ENCODE results near the gene AFF3.

AFF3 gene

DNA sequence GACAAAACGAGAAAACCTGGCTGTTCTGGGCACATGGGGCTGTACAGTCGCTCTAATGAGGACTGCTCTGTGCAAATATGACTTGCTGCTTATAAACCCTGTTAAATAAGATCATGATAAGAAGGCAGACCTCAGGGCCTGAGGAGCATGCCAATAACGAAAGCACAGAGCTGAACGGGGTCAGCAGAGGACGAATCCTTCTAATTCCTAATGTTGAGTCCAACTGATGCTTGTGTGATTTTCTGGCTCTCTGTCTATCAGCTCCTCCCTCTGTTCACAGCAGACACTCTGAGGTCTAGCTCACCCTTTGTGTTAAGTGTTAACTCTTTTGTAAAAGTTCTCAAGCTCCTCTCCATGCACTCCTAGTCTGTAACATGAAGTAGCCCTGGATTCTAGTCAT, 485.4 kb downstream of the AFF3 start:
- DNase-seq (ENCODE audit: low spot score) (no peak), ATAC-seq (ENCODE audit: low read depth) (no peak)
- Histone ChIP-seq H3K4me3 (ENCODE audit: severe bottlenecking) (no peak overlapping the region), H3K4me1 (ENCODE audit: insufficient read depth, poor library complexity, severe bottlenecking) (no peaks in the 10 kb centered on the region), H3K36me3 (ENCODE audit: low read depth) (no peaks in the 10 kb centered on the region), H3K9me3 (ENCODE audit: severe bottlenecking) (no peaks in the 10 kb centered on the region), H3K27me3 (ENCODE audit: insufficient read depth, poor library complexity, severe bottlenecking) (no peaks in the 10 kb centered on the region), H3K27ac (ENCODE audit: poor library complexity, severe bottlenecking) (no peak overlapping the region)
- TF ChIP-seq, protein P1, sequence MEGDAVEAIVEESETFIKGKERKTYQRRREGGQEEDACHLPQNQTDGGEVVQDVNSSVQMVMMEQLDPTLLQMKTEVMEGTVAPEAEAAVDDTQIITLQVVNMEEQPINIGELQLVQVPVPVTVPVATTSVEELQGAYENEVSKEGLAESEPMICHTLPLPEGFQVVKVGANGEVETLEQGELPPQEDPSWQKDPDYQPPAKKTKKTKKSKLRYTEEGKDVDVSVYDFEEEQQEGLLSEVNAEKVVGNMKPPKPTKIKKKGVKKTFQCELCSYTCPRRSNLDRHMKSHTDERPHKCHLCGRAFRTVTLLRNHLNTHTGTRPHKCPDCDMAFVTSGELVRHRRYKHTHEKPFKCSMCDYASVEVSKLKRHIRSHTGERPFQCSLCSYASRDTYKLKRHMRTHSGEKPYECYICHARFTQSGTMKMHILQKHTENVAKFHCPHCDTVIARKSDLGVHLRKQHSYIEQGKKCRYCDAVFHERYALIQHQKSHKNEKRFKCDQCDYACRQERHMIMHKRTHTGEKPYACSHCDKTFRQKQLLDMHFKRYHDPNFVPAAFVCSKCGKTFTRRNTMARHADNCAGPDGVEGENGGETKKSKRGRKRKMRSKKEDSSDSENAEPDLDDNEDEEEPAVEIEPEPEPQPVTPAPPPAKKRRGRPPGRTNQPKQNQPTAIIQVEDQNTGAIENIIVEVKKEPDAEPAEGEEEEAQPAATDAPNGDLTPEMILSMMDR (IDR thresholded peaks at IDR 0.05; ENCODE audit: poor library complexity, severe bottlenecking) = no peak

DNA sequence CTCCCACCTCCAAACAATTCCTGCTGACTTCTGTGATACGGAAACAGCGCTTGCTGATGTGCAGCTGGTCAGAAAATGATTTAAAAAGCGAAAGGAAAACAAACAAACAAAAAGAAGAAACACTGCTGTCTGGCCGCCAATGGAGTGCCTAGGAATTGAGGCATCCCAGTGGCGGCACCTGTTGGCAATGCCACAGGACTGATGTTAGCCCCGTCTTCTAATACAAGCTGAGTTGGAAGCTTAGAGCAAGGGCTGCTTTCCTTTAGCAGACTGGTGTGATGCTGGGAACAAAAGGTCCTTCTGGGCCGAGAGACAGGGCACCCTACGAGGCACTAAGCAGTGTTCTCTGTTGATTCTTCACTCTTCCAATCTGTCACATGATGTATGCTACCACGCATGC, 489.0 kb downstream of the AFF3 start:
- DNase-seq (ENCODE audit: low spot score) (no peak), ATAC-seq (ENCODE audit: low read depth) (no peak)
- no peaks in the 10 kb centered on the region for H3K27me3 ChIP-seq (ENCODE audit: insufficient read depth, poor library complexity, severe bottlenecking)
- H3K4me3 ChIP-seq (ENCODE audit: severe bottlenecking) = no peak overlapping the region
- no peaks in the 10 kb centered on the region for H3K4me1 ChIP-seq (ENCODE audit: insufficient read depth, poor library complexity, severe bottlenecking)
- no peak overlapping the region for H3K27ac ChIP-seq (ENCODE audit: poor library complexity, severe bottlenecking)
- no peaks in the 10 kb centered on the region for H3K9me3 ChIP-seq (ENCODE audit: severe bottlenecking)
- TF ChIP-seq, protein P1 (IDR thresholded peaks at IDR 0.05; ENCODE audit: poor library complexity, severe bottlenecking) = no peak
- H3K36me3 ChIP-seq (ENCODE audit: low read depth) = no peaks in the 10 kb centered on the region

DNA sequence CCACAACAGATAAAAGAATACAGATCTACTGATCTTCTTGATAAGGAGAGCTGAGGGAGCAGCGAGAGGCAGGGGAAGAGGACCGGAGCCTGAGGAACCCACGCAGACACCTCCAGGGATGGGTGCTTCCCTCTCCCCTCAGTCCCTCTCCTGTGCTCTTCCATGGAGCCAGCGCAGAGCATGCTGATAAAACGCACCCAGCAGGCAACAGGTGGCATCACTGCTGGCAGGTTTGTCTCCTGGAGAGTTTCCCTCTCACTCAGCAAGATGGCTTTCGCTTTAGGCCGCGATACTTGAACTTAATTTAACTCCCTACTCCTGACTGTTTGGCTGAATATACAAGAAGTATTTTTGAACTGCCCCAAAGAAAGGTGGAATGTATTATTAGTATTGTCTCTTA, 489.5 kb downstream of the AFF3 start:
- TF ChIP-seq, protein P1 (IDR thresholded peaks at IDR 0.05; ENCODE audit: poor library complexity, severe bottlenecking) = no peak
- Histone ChIP-seq H3K27ac (ENCODE audit: poor library complexity, severe bottlenecking) (no peak overlapping the region), H3K27me3 (ENCODE audit: insufficient read depth, poor library complexity, severe bottlenecking) (no peaks in the 10 kb centered on the region), H3K9me3 (ENCODE audit: severe bottlenecking) (no peaks in the 10 kb centered on the region), H3K36me3 (ENCODE audit: low read depth) (no peaks in the 10 kb centered on the region), H3K4me1 (ENCODE audit: insufficient read depth, poor library complexity, severe bottlenecking) (no peaks in the 10 kb centered on the region), H3K4me3 (ENCODE audit: severe bottlenecking) (no peak overlapping the region)
- ATAC-seq (ENCODE audit: low read depth) (no peak), DNase-seq (ENCODE audit: low spot score) (no peak)

DNA sequence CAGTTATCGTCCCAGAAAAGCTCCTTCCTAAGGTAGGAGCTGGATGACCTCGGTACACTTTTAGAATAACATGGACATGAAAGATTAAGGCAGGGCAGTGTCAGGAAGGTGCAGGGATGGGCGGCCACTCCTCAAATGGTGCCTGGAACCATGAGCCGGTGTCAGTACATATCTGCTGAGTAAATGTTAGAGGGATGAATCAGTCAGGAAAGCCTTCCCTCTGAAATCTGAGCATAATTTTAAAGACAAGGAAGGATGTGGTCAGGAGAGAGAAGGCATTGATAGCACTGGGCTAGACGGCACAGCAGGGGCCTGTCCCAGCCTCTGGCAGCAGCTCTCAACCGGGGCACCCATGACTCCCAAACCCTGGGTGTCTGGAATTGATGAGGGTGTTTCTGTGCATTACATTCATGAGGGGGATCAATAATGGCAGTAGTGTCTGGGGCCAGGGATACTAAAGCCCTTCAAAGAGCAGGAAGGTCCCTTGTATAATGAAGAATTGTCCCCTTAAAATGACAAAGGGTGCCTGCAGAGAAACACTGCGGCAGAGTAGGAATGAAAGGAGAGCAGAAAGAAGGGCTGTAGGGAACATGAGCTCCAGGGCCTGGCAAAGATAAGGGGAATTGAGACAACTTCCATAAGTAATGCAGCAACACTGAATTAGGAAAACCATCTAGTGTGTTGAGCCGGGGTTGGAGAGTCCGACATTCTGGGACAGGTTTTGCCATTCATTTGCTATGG, 490.3 kb downstream of the AFF3 start:
- DNase-seq (ENCODE audit: low spot score) (no peak), ATAC-seq (ENCODE audit: low read depth) (peak; percentile 85)
- TF ChIP-seq, protein P1 (IDR thresholded peaks at IDR 0.05; ENCODE audit: poor library complexity, severe bottlenecking) = no peak
- Histone ChIP-seq H3K4me3 (ENCODE audit: severe bottlenecking) (no peak overlapping the region), H3K9me3 (ENCODE audit: severe bottlenecking) (no peaks in the 10 kb centered on the region), H3K27me3 (ENCODE audit: insufficient read depth, poor library complexity, severe bottlenecking) (no peaks in the 10 kb centered on the region), H3K27ac (ENCODE audit: poor library complexity, severe bottlenecking) (peak overlapping the region; percentile 21), H3K4me1 (ENCODE audit: insufficient read depth, poor library complexity, severe bottlenecking) (no peaks in the 10 kb centered on the region), H3K36me3 (ENCODE audit: low read depth) (no peaks in the 10 kb centered on the region)

Data from RWPE2 (cell line).